Measurements from ENCODE around the gene GRK2. TPM values are rescaled to one million over a fixed set of nuclear protein-coding genes. Genes with fewer than 3 reads are reported as not detected.

The GRK2 gene
- total RNA-seq, 1 experiment from 2014 or later: 69.8 TPM

GRCh38 chr11:67311556-67312082 is 45.3 kb downstream of the GRK2 start:
- Mint-ChIP-seq H3K36me3 (ENCODE audit: insufficient read depth, unreplicated experiment) (peaks cover 48% of the 10 kb centered on the region), H3K27ac (ENCODE audit: unreplicated experiment) (no peak overlapping the region), H3K4me1 (ENCODE audit: low read depth, unreplicated experiment) (peaks cover 26% of the 10 kb centered on the region), H3K27me3 (ENCODE audit: unreplicated experiment) (no peaks in the 10 kb centered on the region), H3K9me3 (ENCODE audit: low read depth, unreplicated experiment) (no peaks in the 10 kb centered on the region), H3K4me3 (ENCODE audit: low read depth, unreplicated experiment) (no peak overlapping the region)
- BruUV-seq (replicated peaks): no TSS peak
- intact Hi-C loops (cut with micrococcal nuclease; ENCODE audit: unreplicated experiment): no loop called here
- TF ChIP-seq CTCF (IDR thresholded peaks at IDR 0.05; ENCODE audit: unreplicated experiment): no peak
- DNase-seq: no peak
- CTCF ChIA-PET: interaction anchor here (0.6 to 0.9 kb wide), 3 partner anchors 157 to 389 kb away, joined by 3 read pairs; no protein-coding TSS in a partner anchor

GRCh38 chr11:67312187-67313021 is 46.1 kb downstream of the GRK2 start:
- peak; percentile 87 for DNase-seq
- Mint-ChIP-seq H3K27me3 (ENCODE audit: unreplicated experiment) (no peaks in the 10 kb centered on the region), H3K4me1 (ENCODE audit: low read depth, unreplicated experiment) (peaks cover 26% of the 10 kb centered on the region), H3K27ac (ENCODE audit: unreplicated experiment) (peak overlapping the region; percentile 70), H3K4me3 (ENCODE audit: low read depth, unreplicated experiment) (peak overlapping the region; percentile 6), H3K36me3 (ENCODE audit: insufficient read depth, unreplicated experiment) (peaks cover 48% of the 10 kb centered on the region), H3K9me3 (ENCODE audit: low read depth, unreplicated experiment) (no peaks in the 10 kb centered on the region)
- CTCF ChIA-PET: interaction anchor here (0.6 to 1.2 kb wide), 5 partner anchors 8 to 390 kb away, joined by 3 read pairs; partner anchors contain the start of genes ANKRD13D and SSH3
- no TSS peak for BruUV-seq (replicated peaks)
- no peak for TF ChIP-seq CTCF (IDR thresholded peaks at IDR 0.05; ENCODE audit: unreplicated experiment)
- intact Hi-C loops (cut with micrococcal nuclease; ENCODE audit: unreplicated experiment): no loop called here

GRCh38 chr11:67313125-67313890 is 47.0 kb downstream of the GRK2 start:
- no peaks in the 10 kb centered on the region for H3K27me3 Mint-ChIP-seq (ENCODE audit: unreplicated experiment)
- H3K4me1 Mint-ChIP-seq (ENCODE audit: low read depth, unreplicated experiment): peaks cover 26% of the 10 kb centered on the region
- CTCF ChIA-PET: interaction anchor here (0.7 to 1.2 kb wide), 3 partner anchors 9 to 25 kb away, joined by 3 read pairs; partner anchors contain the start of genes ANKRD13D and SSH3
- BruUV-seq (replicated peaks): TSS peak; percentile 24
- H3K4me3 Mint-ChIP-seq (ENCODE audit: low read depth, unreplicated experiment): peak overlapping the region; percentile 6
- intact Hi-C loops (cut with micrococcal nuclease; ENCODE audit: unreplicated experiment): no loop called here
- TF ChIP-seq CTCF (IDR thresholded peaks at IDR 0.05; ENCODE audit: unreplicated experiment): no peak
- H3K27ac Mint-ChIP-seq (ENCODE audit: unreplicated experiment): peak overlapping the region; percentile 70
- DNase-seq: no peak
- peaks cover 52% of the 10 kb centered on the region for H3K36me3 Mint-ChIP-seq (ENCODE audit: insufficient read depth, unreplicated experiment)
- no peaks in the 10 kb centered on the region for H3K9me3 Mint-ChIP-seq (ENCODE audit: low read depth, unreplicated experiment)

- CTCF ChIA-PET: no interaction called here
- Mint-ChIP-seq H3K27ac (ENCODE audit: unreplicated experiment) (peak overlapping the region; percentile 70), H3K27me3 (ENCODE audit: unreplicated experiment) (no peaks in the 10 kb centered on the region), H3K36me3 (ENCODE audit: insufficient read depth, unreplicated experiment) (peaks cover 59% of the 10 kb centered on the region), H3K4me1 (ENCODE audit: low read depth, unreplicated experiment) (peaks cover 26% of the 10 kb centered on the region), H3K9me3 (ENCODE audit: low read depth, unreplicated experiment) (no peaks in the 10 kb centered on the region), H3K4me3 (ENCODE audit: low read depth, unreplicated experiment) (no peak overlapping the region)
- no peak for TF ChIP-seq CTCF (IDR thresholded peaks at IDR 0.05; ENCODE audit: unreplicated experiment)
- no TSS peak for BruUV-seq (replicated peaks)
- no peak for DNase-seq
- intact Hi-C loops (cut with micrococcal nuclease; ENCODE audit: unreplicated experiment): no loop called here
These were observed 47.9 kb downstream of the GRK2 start for GRCh38 chr11:67314218-67314617.

Data from Calu3 (cell line).